H1 (cell line): Measurements from ENCODE around the gene CPEB3. TPM values are rescaled to one million over a fixed set of nuclear protein-coding genes. Genes with fewer than 3 reads are reported as not detected.

Experiments used
- CTCF ChIA-PET: fragments of 300-600 bp; sonication (Branson Sonifier 250); formaldehyde crosslinking; loops from one replicate; lab custom pipeline; 2021; ENCODE audit not compliant: partially characterized antibody; lab: Charles Lee
- POLR2A ChIA-PET: fragments of 300-600 bp; sonication (Branson Sonifier 250); formaldehyde crosslinking; loops from one replicate; lab custom pipeline; 2021; ENCODE audit warnings: inconsistent platforms; ENCODE audit not compliant: partially characterized antibody; lab: Charles Lee
- DNase-seq, 2 experiments: peaks; one replicate each; pipeline versions ENCODE4 v3.0.0 to v3.0.0-alpha.2; 2010 to 2022; ENCODE audit warnings: low spot score in 2 of 2, low read depth in 1 of 2, mixed read lengths in 1 of 2
- FAIRE-seq: peaks from 2 replicates; lab custom pipeline; 2011; peaks lifted over from hg19 to GRCh38; lab: Jason Lieb, UNC
- H2AFZ ChIP-seq: 2 replicates; pipeline ENCODE4 v1.8.1; 2012; ENCODE audit warnings: low read length, inconsistent platforms
- H2AK5ac ChIP-seq: 2 replicates; pipeline ENCODE4 v1.6.1; 2013; ENCODE audit warnings: low read depth, low read length
- H2BK120ac ChIP-seq: replicated peaks from 2 replicates; pipeline ENCODE3; 2013; ENCODE audit warnings: low read depth, low read length, inconsistent platforms
- H2BK12ac ChIP-seq: 2 replicates; pipeline ENCODE4 v1.6.1; 2013; ENCODE audit warnings: low read depth, low read length
- H2BK15ac ChIP-seq: 2 replicates; pipeline ENCODE4 v1.6.1; 2013; ENCODE audit warnings: low read length
- H2BK20ac ChIP-seq: 2 replicates; pipeline ENCODE4 v1.6.1; 2013; ENCODE audit warnings: low read length
- H2BK5ac ChIP-seq: 2 replicates; pipeline ENCODE4 v1.6.1; 2013; ENCODE audit warnings: low read depth, low read length
- H3K14ac ChIP-seq: 2 replicates; pipeline ENCODE4 v1.6.1; 2013; ENCODE audit warnings: inconsistent platforms; ENCODE audit not compliant: insufficient read length
- H3K18ac ChIP-seq: 2 replicates; pipeline ENCODE4 v1.6.1; 2013; ENCODE audit warnings: low read length; ENCODE audit errors: extremely low read depth
- H3K23ac ChIP-seq: 2 replicates; pipeline ENCODE4 v1.6.1; 2013; ENCODE audit warnings: inconsistent platforms; ENCODE audit not compliant: insufficient read length
- H3K23me2 ChIP-seq: 2 replicates; pipeline ENCODE4 v1.6.1; 2013; ENCODE audit warnings: low read depth, low read length
- H3K27ac ChIP-seq: 2 replicates; pipeline ENCODE4 v1.6.1; 2011; ENCODE audit warnings: low read depth, low read length, inconsistent platforms
- H3K27me3 ChIP-seq, 4 experiments: replicated peaks in 1 of 4; 1 replicate in 1 of 4; 2 replicates in 3 of 4; pipeline versions ENCODE4 v1.6.1 to v1.8.1; 2011 to 2013; ENCODE audit warnings: low read length in 3 of 4, mild to moderate bottlenecking in 3 of 4, inconsistent platforms in 2 of 4, mixed read lengths in 2 of 4, moderate library complexity in 1 of 4; ENCODE audit not compliant: control insufficient read depth in 3 of 4, insufficient read depth in 3 of 4; ENCODE audit errors: extremely low read depth in 1 of 4
- H3K36me3 ChIP-seq, 4 experiments: 2 replicates each; pipeline versions ENCODE4 v1.6.1 to v1.8.1; 2011 to 2013; ENCODE audit warnings: mild to moderate bottlenecking in 4 of 4, low read length in 3 of 4, moderate library complexity in 2 of 4, control low read depth in 1 of 4, inconsistent platforms in 1 of 4; ENCODE audit not compliant: insufficient read depth in 4 of 4, control insufficient read depth in 2 of 4
- H3K4ac ChIP-seq: replicated peaks from 2 replicates; pipeline ENCODE3; 2013; ENCODE audit warnings: low read length, low read depth, mixed read lengths, inconsistent platforms; ENCODE audit not compliant: insufficient read length
- H3K4me1 ChIP-seq, 4 experiments: replicated peaks in 1 of 4; 1 replicate in 1 of 4; 2 replicates in 3 of 4; pipeline versions ENCODE4 v1.6.1 to v1.8.1; 2011 to 2013; ENCODE audit warnings: low read length in 3 of 4, inconsistent platforms in 2 of 4, mixed read lengths in 1 of 4; ENCODE audit not compliant: insufficient read depth in 4 of 4, control insufficient read depth in 3 of 4
- H3K4me2 ChIP-seq, 2 experiments: 2 replicates each; pipeline versions ENCODE4 v1.6.1 to v1.8.1; 2011 to 2013; ENCODE audit warnings: low read depth in 2 of 2, low read length in 2 of 2, control low read depth in 1 of 2, inconsistent platforms in 1 of 2, mild to moderate bottlenecking in 1 of 2; ENCODE audit not compliant: insufficient read depth in 1 of 2
- H3K4me3 ChIP-seq, 4 experiments: fragments of 200-600, 300-600 bp in 1 of 4; sonication (generic), shearing (Covaris generic), sonication (Bioruptor Twin) in 1 of 4; 2 replicates each; pipeline versions ENCODE4 v1.5.1 to v1.8.1; 2011 to 2016; ENCODE audit warnings: low read length in 4 of 4, low read depth in 3 of 4, control low read depth in 2 of 4, inconsistent platforms in 2 of 4, mild to moderate bottlenecking in 2 of 4, mixed read lengths in 1 of 4, moderate library complexity in 1 of 4; ENCODE audit not compliant: insufficient read depth in 2 of 4; ENCODE audit errors: extremely low read depth in 1 of 4
- H3K56ac ChIP-seq: replicated peaks from 2 replicates; pipeline ENCODE3; 2013; ENCODE audit warnings: low read depth, mild to moderate bottlenecking, mixed read lengths, low read length, inconsistent platforms; ENCODE audit not compliant: insufficient read length
- H3K79me1 ChIP-seq: 2 replicates; pipeline ENCODE4 v1.6.1; 2013; ENCODE audit warnings: low read depth, low read length, control low read depth
- H3K79me2 ChIP-seq, 2 experiments: 2 replicates each; pipeline versions ENCODE4 v1.6.1 to v1.8.1; 2012 to 2013; ENCODE audit warnings: low read length in 2 of 2, mild to moderate bottlenecking in 2 of 2, inconsistent platforms in 1 of 2; ENCODE audit not compliant: insufficient read depth in 2 of 2, control insufficient read depth in 1 of 2
- H3K9ac ChIP-seq, 4 experiments: replicated peaks in 1 of 4; 1 replicate in 1 of 4; 2 replicates in 3 of 4; pipeline versions ENCODE4 v1.6.1 to v1.8.1; 2011 to 2013; ENCODE audit warnings: low read depth in 3 of 4, low read length in 3 of 4, control low read depth in 2 of 4, mild to moderate bottlenecking in 2 of 4, moderate library complexity in 2 of 4, inconsistent platforms in 1 of 4; ENCODE audit errors: extremely low read depth in 1 of 4
- H3K9me3 ChIP-seq, 2 experiments: 2 replicates each; pipeline versions ENCODE4 v1.6.1 to v1.8.1; 2012 to 2013; ENCODE audit warnings: mild to moderate bottlenecking in 2 of 2, moderate library complexity in 2 of 2, control low read depth in 1 of 2, inconsistent platforms in 1 of 2, low read depth in 1 of 2, low read length in 1 of 2, mixed read lengths in 1 of 2; ENCODE audit not compliant: insufficient read depth in 2 of 2
- H4K20me1 ChIP-seq, 2 experiments: replicated peaks in 1 of 2; 2 replicates each; pipeline versions ENCODE3 to v1.8.1; 2011 to 2013; ENCODE audit warnings: inconsistent platforms in 2 of 2, low read length in 2 of 2, mild to moderate bottlenecking in 1 of 2; ENCODE audit not compliant: insufficient read depth in 2 of 2, control insufficient read depth in 1 of 2
- H4K5ac ChIP-seq: 2 replicates; pipeline ENCODE4 v1.6.1; 2013; ENCODE audit warnings: low read length, low read depth, mixed read lengths, inconsistent platforms; ENCODE audit not compliant: insufficient read length
- H4K8ac ChIP-seq: 2 replicates; pipeline ENCODE4 v1.8.0; 2013; ENCODE audit warnings: mild to moderate bottlenecking, moderate library complexity, low read length, inconsistent platforms; ENCODE audit not compliant: insufficient read depth; ENCODE audit errors: extremely low read depth
- H4K91ac ChIP-seq: replicated peaks from 2 replicates; pipeline ENCODE3; 2013; ENCODE audit warnings: low read length, mixed read lengths, inconsistent platforms; ENCODE audit not compliant: insufficient read length
- ATF2 ChIP-seq: IDR thresholded peaks from 2 replicates; pipeline ENCODE4 v1.6.1; 2012; ENCODE audit warnings: low read length, inconsistent platforms
- BCL11A ChIP-seq, 2 experiments: IDR thresholded peaks; one replicate each; pipeline ENCODE4 v1.6.1; 2011; ENCODE audit warnings: low read depth in 2 of 2, low read length in 2 of 2, mild to moderate bottlenecking in 2 of 2
- CHD2 ChIP-seq: IDR thresholded peaks from 2 replicates; pipeline ENCODE4 v1.6.1; 2012; ENCODE audit warnings: low read length, improper control_type of control experiment
- JUND ChIP-seq: IDR thresholded peaks from 2 replicates; pipeline ENCODE4 v1.6.1; 2011; ENCODE audit warnings: mild to moderate bottlenecking, improper control_type of control experiment, low read length
- KDM1A ChIP-seq: fragments of 200-600, 300-600 bp; sonication (generic); IDR thresholded peaks from 2 replicates; pipeline ENCODE4 v1.7.1; 2016; ENCODE audit warnings: mild to moderate bottlenecking, low read length, borderline replicate concordance
- KDM4A ChIP-seq: IDR thresholded peaks from one replicate; pipeline ENCODE4 v1.7.1; 2012; ENCODE audit warnings: low read depth, mild to moderate bottlenecking, moderate library complexity, low read length, inconsistent platforms; ENCODE audit not compliant: severe bottlenecking
- KDM5A ChIP-seq: fragments of 200-600 bp; IDR thresholded peaks from 2 replicates; pipeline ENCODE4 v1.7.1; 2012; ENCODE audit warnings: mild to moderate bottlenecking, low read length, inconsistent platforms, mixed read lengths
- RNF2 ChIP-seq: fragments of 200-900, 300-1000 bp; sonication (generic); IDR thresholded peaks from 2 replicates; pipeline ENCODE4 v1.7.1; 2016; ENCODE audit warnings: borderline replicate concordance, low read depth, mild to moderate bottlenecking, antibody characterized with exemption, low read length; ENCODE audit not compliant: poor library complexity, severe bottlenecking; ENCODE audit errors: missing control alignments
- TAF1 ChIP-seq: IDR thresholded peaks from 2 replicates; pipeline ENCODE4 v1.6.1; 2011; ENCODE audit warnings: mild to moderate bottlenecking, low read depth, low read length
- WGBS, 2 experiments: shearing (Covaris generic) in 1 of 2; methylation state at CpG; one replicate each; pipeline versions ENCODE4 v1.1.6 to v1.1.7; 2013 to 2015; ENCODE audit warnings: low lambda C conversion rate in 2 of 2, mixed read lengths in 2 of 2, inconsistent platforms in 1 of 2, low coverage in 1 of 2, missing lambda C conversion rate in 1 of 2; ENCODE audit not compliant: insufficient replicate concordance in 2 of 2, insufficient coverage in 1 of 2, insufficient read length in 1 of 2; ENCODE audit errors: extremely low coverage in 1 of 2, missing lambda C conversion rate in 1 of 2; 5-methylcytosine and 5-hydroxymethylcytosine counted together
- polyA plus RNA-seq, 7 experiments: library from polyadenylated mRNA; depleted of rRNA in 3 of 7; stranded (reverse) in 5 of 7; unstranded in 2 of 7; fragments of >200 nt in 5 of 7; fragments of 200-250 nt in 2 of 7; gene quantifications; 1 replicate in 5 of 7; 2 replicates in 1 of 7; 4 replicates in 1 of 7; pipeline versions ENCODE4 v1.2.1 to v1.2.3, GENCODE V29; 2011 to 2013; ENCODE audit warnings: missing spikeins in 2 of 7, mixed read lengths in 2 of 7
- total RNA-seq: library from RNA; stranded (reverse); fragmentation: NEBNext Ultra II Directional; extraction: Animal tissue kit (Norgen Biotek cat#: 25700); gene quantifications from 2 replicates; pipeline ENCODE4 v1.2.1, GENCODE V29; 2021
- TF ChIP-seq, protein P1 (sequence below): IDR thresholded peaks from 2 replicates; pipeline ENCODE4 v1.6.1; 2012; ENCODE audit warnings: inconsistent platforms

CPEB3 gene
- total and polyA plus RNA-seq, 2 of the 8 experiments (the other 6 are each of a cell fraction or from before 2014, with no cell fraction given), result 0.39 to 1.7 TPM

- H3K36me3 ChIP-seq, result no peaks in the 10 kb centered on the region
- no peak overlapping the region for H2BK5ac ChIP-seq
- no peak overlapping the region for H2BK15ac ChIP-seq
- H3K23ac ChIP-seq, result no peak overlapping the region
- no peak overlapping the region for H4K91ac ChIP-seq
- no peak overlapping the region for H3K27ac ChIP-seq
- no peak overlapping the region for H3K56ac ChIP-seq
- H3K27me3 ChIP-seq, result no peaks in the 10 kb centered on the region
- H3K23me2 ChIP-seq, result no peaks in the 10 kb centered on the region
- no peaks in the 10 kb centered on the region for H3K4me1 ChIP-seq
- H3K79me2 ChIP-seq, result no peaks in the 10 kb centered on the region
- no peak overlapping the region for H3K14ac ChIP-seq
- H3K18ac ChIP-seq, result no peak overlapping the region
- H2AK5ac ChIP-seq, result no peak overlapping the region
- no peak overlapping the region for H3K4me2 ChIP-seq
- H2BK20ac ChIP-seq, result no peak overlapping the region
- WGBS, 2 experiments, result 79% methylated on average over 1 of the region's 1 CpG; no CpG with 5 or more reads in 1 of the 2 experiments
- H2AFZ ChIP-seq, result no peak overlapping the region
- no peaks in the 10 kb centered on the region for H4K20me1 ChIP-seq
- no peak overlapping the region for H3K4ac ChIP-seq
- no peak for FAIRE-seq
- TF ChIP-seq KDM1A (no peak), CHD2 (no peak), JUND (no peak), TAF1 (no peak), KDM4A (no peak), KDM5A (no peak), ATF2 (no peak), BCL11A (IDR thresholded peaks at IDR 0.05; ENCODE audit: low read depth in 2 of 2, low read length in 2 of 2) (no peak), RNF2 (no peak)
- TF ChIP-seq, protein P1, sequence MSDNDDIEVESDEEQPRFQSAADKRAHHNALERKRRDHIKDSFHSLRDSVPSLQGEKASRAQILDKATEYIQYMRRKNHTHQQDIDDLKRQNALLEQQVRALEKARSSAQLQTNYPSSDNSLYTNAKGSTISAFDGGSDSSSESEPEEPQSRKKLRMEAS, result no peak
- no peaks in the 10 kb centered on the region for H3K79me1 ChIP-seq
- no peak for DNase-seq
- H3K9me3 ChIP-seq, result no peaks in the 10 kb centered on the region
- no peak overlapping the region for H3K4me3 ChIP-seq
- ChIA-PET POLR2A (interaction anchor here (1.5 kb wide), 1 partner anchor 9 kb away, joined by 5 read pairs; no protein-coding TSS in a partner anchor), CTCF (interaction anchor here (0.6 kb wide), 1 partner anchor 39 kb away, joined by 3 read pairs; no protein-coding TSS in a partner anchor)
- no peak overlapping the region for H2BK120ac ChIP-seq
- no peak overlapping the region for H4K8ac ChIP-seq
- H2BK12ac ChIP-seq, result no peak overlapping the region
- no peak overlapping the region for H4K5ac ChIP-seq
- H3K9ac ChIP-seq, result no peak overlapping the region
These were observed 113.3 kb downstream of the CPEB3 start for GRCh38 chr10:92177546-92177945.
